Keratinocyte (primary cell): ENCODE data around the gene SQOR. TPM values are rescaled to one million over a fixed set of nuclear protein-coding genes. Genes with fewer than 3 reads are reported as not detected.

Experiments
- DNase-seq: peaks from one replicate; pipeline ENCODE4 v3.0.0-alpha.2; 2011; ENCODE audit warnings: low read depth, missing footprints, low spot score
- FAIRE-seq: peaks from 2 replicates; lab custom pipeline; 2011; peaks lifted over from hg19 to GRCh38; lab: Jason Lieb, UNC
- H2AFZ ChIP-seq: 2 replicates; pipeline ENCODE4 v1.6.0; 2012; ENCODE audit warnings: low read length, control low read depth, inconsistent platforms; ENCODE audit not compliant: control insufficient read depth
- H3K27ac ChIP-seq: 2 replicates; pipeline ENCODE4 v1.5.1; 2011; ENCODE audit warnings: low read length; ENCODE audit not compliant: control insufficient read depth, insufficient read depth
- H3K27me3 ChIP-seq: 3 replicates; pipeline ENCODE4 v1.6.0; 2011; ENCODE audit warnings: low read length; ENCODE audit not compliant: control insufficient read depth, insufficient read depth; ENCODE audit errors: extremely low read depth
- H3K36me3 ChIP-seq, 2 experiments: 2 replicates in 1 of 2; 3 replicates in 1 of 2; pipeline ENCODE4 v1.5.1; 2011; ENCODE audit warnings: low read length in 2 of 2, mild to moderate bottlenecking in 1 of 2; ENCODE audit not compliant: control insufficient read depth in 2 of 2, insufficient read depth in 2 of 2; ENCODE audit errors: extremely low read depth in 1 of 2
- H3K4me1 ChIP-seq: 3 replicates; pipeline ENCODE4 v1.5.1; 2011; ENCODE audit warnings: low read length; ENCODE audit not compliant: control insufficient read depth, insufficient read depth; ENCODE audit errors: extremely low read depth
- H3K4me2 ChIP-seq: 3 replicates; pipeline ENCODE4 v1.6.0; 2011; ENCODE audit warnings: low read depth, low read length; ENCODE audit not compliant: control insufficient read depth, insufficient read depth; ENCODE audit errors: extremely low read depth
- H3K4me3 ChIP-seq, 3 experiments: fragments of 200-600 bp in 1 of 3; sonication (generic) in 1 of 3; 2 replicates in 2 of 3; 3 replicates in 1 of 3; pipeline ENCODE4 v1.5.1; 2011 to 2016; ENCODE audit warnings: low read length in 3 of 3, mild to moderate bottlenecking in 3 of 3, control low read depth in 2 of 3, inconsistent platforms in 1 of 3, low read depth in 1 of 3, mixed read lengths in 1 of 3, mixed run types in 1 of 3, moderate library complexity in 1 of 3; ENCODE audit not compliant: control insufficient read depth in 2 of 3, insufficient read depth in 2 of 3; ENCODE audit errors: extremely low read depth in 1 of 3
- H3K79me2 ChIP-seq: 2 replicates; pipeline ENCODE4 v1.6.0; 2012; ENCODE audit warnings: low read length; ENCODE audit not compliant: control insufficient read depth, insufficient read depth
- H3K9ac ChIP-seq: 3 replicates; pipeline ENCODE4 v1.6.0; 2011; ENCODE audit warnings: low read length; ENCODE audit not compliant: control insufficient read depth, insufficient read depth; ENCODE audit errors: extremely low read depth
- H3K9me1 ChIP-seq: 3 replicates; pipeline ENCODE4 v1.6.0; 2011; ENCODE audit warnings: low read length; ENCODE audit not compliant: control insufficient read depth, insufficient read depth; ENCODE audit errors: extremely low read depth
- H3K9me3 ChIP-seq: 2 replicates; pipeline ENCODE4 v1.5.1; 2012; ENCODE audit warnings: low read depth, low read length; ENCODE audit not compliant: control insufficient read depth
- H4K20me1 ChIP-seq: 3 replicates; pipeline ENCODE4 v1.6.0; 2011; ENCODE audit warnings: low read length; ENCODE audit not compliant: control insufficient read depth, insufficient read depth; ENCODE audit errors: extremely low read depth
- EZH2 ChIP-seq: IDR thresholded peaks from one replicate; pipeline ENCODE4 v1.6.1; 2012; ENCODE audit warnings: inconsistent platforms, mild to moderate bottlenecking, low read length, moderate library complexity
- dilution Hi-C: fragments of 300-500 bp; cut with MboI; formaldehyde crosslinking; loops from one replicate; pipeline ENCODE4 v1.7.0; 2020; ENCODE audit warnings: low sequenced_read_pairs; ENCODE audit not compliant: extremely low pct_ligation_motif_present
- polyA plus RNA-seq, 5 experiments: library from polyadenylated mRNA; depleted of rRNA in 3 of 5; stranded (reverse) in 3 of 5; stranded (forward) in 1 of 5; unstranded in 1 of 5; fragments of >200 nt; gene quantifications; 1 replicate in 1 of 5; 2 replicates in 3 of 5; 3 replicates in 1 of 5; pipeline versions ENCODE4 v1.2.1 to v1.2.3, GENCODE V29; 2011 to 2012; ENCODE audit warnings: missing spikeins in 2 of 5, low read depth in 1 of 5, low replicate concordance in 1 of 5
- TF ChIP-seq, protein P1 (sequence below), 3 experiments: IDR thresholded peaks in 1 of 3; conservative IDR thresholded peaks in 1 of 3; optimal IDR thresholded peaks in 1 of 3; 2 replicates in 2 of 3; 3 replicates in 1 of 3; pipeline versions ENCODE3 to v1.5.1; 2011; ENCODE audit warnings: low read length in 3 of 3, mild to moderate bottlenecking in 3 of 3, moderate library complexity in 2 of 3, control low read depth in 1 of 3, inconsistent platforms in 1 of 3; ENCODE audit not compliant: insufficient read depth in 2 of 3; ENCODE audit errors: extremely low read depth in 1 of 3

SQOR gene
- polyA plus RNA-seq, 1 donor (not counting 4 experiments of a cell fraction or from before 2014, with no cell fraction given): 140 TPM

GRCh38 chr15:45644437-45644836, 9.6 kb downstream of the SQOR start:
- no peak overlapping the region for H3K9ac ChIP-seq
- no peak overlapping the region for H2AFZ ChIP-seq
- dilution Hi-C loops: no loop called here
- H3K4me2 ChIP-seq: no peak overlapping the region
- H4K20me1 ChIP-seq: no peaks in the 10 kb centered on the region
- no peak overlapping the region for H3K4me3 ChIP-seq
- no peaks in the 10 kb centered on the region for H3K27me3 ChIP-seq
- DNase-seq (no peak), FAIRE-seq (peak; percentile 17)
- H3K4me1 ChIP-seq: peaks cover 67% of the 10 kb centered on the region
- TF ChIP-seq EZH2: no peak
- TF ChIP-seq, protein P1, sequence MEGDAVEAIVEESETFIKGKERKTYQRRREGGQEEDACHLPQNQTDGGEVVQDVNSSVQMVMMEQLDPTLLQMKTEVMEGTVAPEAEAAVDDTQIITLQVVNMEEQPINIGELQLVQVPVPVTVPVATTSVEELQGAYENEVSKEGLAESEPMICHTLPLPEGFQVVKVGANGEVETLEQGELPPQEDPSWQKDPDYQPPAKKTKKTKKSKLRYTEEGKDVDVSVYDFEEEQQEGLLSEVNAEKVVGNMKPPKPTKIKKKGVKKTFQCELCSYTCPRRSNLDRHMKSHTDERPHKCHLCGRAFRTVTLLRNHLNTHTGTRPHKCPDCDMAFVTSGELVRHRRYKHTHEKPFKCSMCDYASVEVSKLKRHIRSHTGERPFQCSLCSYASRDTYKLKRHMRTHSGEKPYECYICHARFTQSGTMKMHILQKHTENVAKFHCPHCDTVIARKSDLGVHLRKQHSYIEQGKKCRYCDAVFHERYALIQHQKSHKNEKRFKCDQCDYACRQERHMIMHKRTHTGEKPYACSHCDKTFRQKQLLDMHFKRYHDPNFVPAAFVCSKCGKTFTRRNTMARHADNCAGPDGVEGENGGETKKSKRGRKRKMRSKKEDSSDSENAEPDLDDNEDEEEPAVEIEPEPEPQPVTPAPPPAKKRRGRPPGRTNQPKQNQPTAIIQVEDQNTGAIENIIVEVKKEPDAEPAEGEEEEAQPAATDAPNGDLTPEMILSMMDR (optimal IDR thresholded peaks at IDR 0.05 in 1 of 3, IDR thresholded peaks at IDR 0.05 in 1 of 3, conservative IDR thresholded peaks at IDR 0.05 in 1 of 3; ENCODE audit: extremely low read depth in 1 of 3, insufficient read depth in 2 of 3, low read length in 3 of 3): no peak
- peaks cover 53% of the 10 kb centered on the region for H3K79me2 ChIP-seq
- peaks cover 3% of the 10 kb centered on the region for H3K9me1 ChIP-seq
- H3K27ac ChIP-seq: peak overlapping the region; percentile 82
- peaks cover 0 to 4% of the 10 kb centered on the region in 2 experiments for H3K36me3 ChIP-seq
- no peaks in the 10 kb centered on the region for H3K9me3 ChIP-seq

- peak overlapping the region; percentile 40 for H3K9ac ChIP-seq
- peak overlapping the region; percentile 82 for H3K27ac ChIP-seq
- H3K36me3 ChIP-seq: peaks cover under 1 to 4% of the 10 kb centered on the region in 2 experiments
- DNase-seq: no peak
- H3K4me2 ChIP-seq: peak overlapping the region; percentile 67
- dilution Hi-C loops: no loop called here
- no peaks in the 10 kb centered on the region for H4K20me1 ChIP-seq
- TF ChIP-seq EZH2: no peak
- TF ChIP-seq, protein P1 (optimal IDR thresholded peaks at IDR 0.05 in 1 of 3, IDR thresholded peaks at IDR 0.05 in 1 of 3, conservative IDR thresholded peaks at IDR 0.05 in 1 of 3; ENCODE audit: extremely low read depth in 1 of 3, insufficient read depth in 2 of 3, low read length in 3 of 3): no peak
- no peaks in the 10 kb centered on the region for H3K9me3 ChIP-seq
- H2AFZ ChIP-seq: peak overlapping the region; percentile 35
- peaks cover 3% of the 10 kb centered on the region for H3K9me1 ChIP-seq
- peak; percentile 83 for FAIRE-seq
- H3K4me3 ChIP-seq: peak overlapping the region in 1 of 3 experiments; percentile 11
- H3K27me3 ChIP-seq: no peaks in the 10 kb centered on the region
- peaks cover 58% of the 10 kb centered on the region for H3K79me2 ChIP-seq
- peaks cover 61% of the 10 kb centered on the region for H3K4me1 ChIP-seq
Observed at GRCh38 chr15:45645026-45645980, 10.5 kb downstream of the SQOR start.
